Thoracic aorta (tissue), 2 donors: ENCODE results near the gene TCEAL3. TPM values are rescaled to one million over a fixed set of nuclear protein-coding genes. Genes with fewer than 3 reads are reported as not detected.
A peak's percentile ranks its signal among the peaks of the same experiment; 100 is the strongest.

Experiments used
- ATAC-seq: fragments of 150-250 bp; one replicate; pipeline ENCODE4 v1.8.0; 2017; ENCODE audit warnings: low read depth; ENCODE audit not compliant: insufficient number of reproducible peaks, low FRiP score
- DNase-seq: peaks from one replicate; pipeline ENCODE4 v3.0.0-alpha.2; 2020; ENCODE audit warnings: low spot score
- H3K27ac ChIP-seq, 2 donors: fragments of 200-600 bp; sonication (generic); 1 replicate in 1 of 2; 2 replicates in 1 of 2; pipeline ENCODE4 v1.5.1; 2016; ENCODE audit warnings: mild to moderate bottlenecking in 2 of 2, moderate library complexity in 2 of 2
- H3K27me3 ChIP-seq: fragments of 200-600 bp; sonication (generic); replicated peaks from 2 replicates; pipeline ENCODE4 v1.6.0; 2016; ENCODE audit warnings: mild to moderate bottlenecking; ENCODE audit not compliant: insufficient read depth
- H3K36me3 ChIP-seq: fragments of 200-600 bp; sonication (generic); one replicate; pipeline ENCODE4 v1.5.1; 2016
- H3K4me1 ChIP-seq, 2 donors: fragments of 200-600 bp; sonication (generic); 1 replicate in 1 of 2; 2 replicates in 1 of 2; pipeline versions ENCODE4 v1.5.1 to v1.6.0; 2016; ENCODE audit warnings: low read depth in 2 of 2, mild to moderate bottlenecking in 1 of 2; ENCODE audit not compliant: control insufficient read depth in 1 of 2
- H3K4me3 ChIP-seq: fragments of 200-600 bp; sonication (generic); 2 replicates; pipeline ENCODE4 v1.5.1; 2016; ENCODE audit warnings: mild to moderate bottlenecking
- H3K9me3 ChIP-seq: fragments of 200-600 bp; sonication (generic); 2 replicates; pipeline ENCODE4 v1.5.1; 2016
- CTCF ChIP-seq: fragments of 200-600 bp; sonication (generic); IDR thresholded peaks from one replicate; pipeline ENCODE4 v1.5.1; 2019; ENCODE audit warnings: antibody characterized with exemption
- total RNA-seq, 2 donors: library from RNA; depleted of rRNA; stranded (reverse); fragments of >200 nt; gene quantifications; one replicate each; pipeline versions ENCODE4 v1.1.0 to v1.2.3, GENCODE V29; 2016

Gene TCEAL3
- total RNA-seq, 2 donors from 2014 or later: 87.3 to 103 TPM

- H3K36me3 ChIP-seq: no peaks in the 10 kb centered on the region
- no peaks in the 10 kb centered on the region for H3K27me3 ChIP-seq
- no peaks in the 10 kb centered on the region for H3K4me1 ChIP-seq
- DNase-seq (no peak), ATAC-seq (no peak)
- TF ChIP-seq CTCF: no peak
- no peak overlapping the region for H3K27ac ChIP-seq
- H3K4me3 ChIP-seq: no peak overlapping the region
- no peaks in the 10 kb centered on the region for H3K9me3 ChIP-seq
Measured at GRCh38 chrX:103613362-103613890, 5.7 kb downstream of the TCEAL3 start.

- H3K4me1 ChIP-seq: no peaks in the 10 kb centered on the region
- no peaks in the 10 kb centered on the region for H3K36me3 ChIP-seq
- no peaks in the 10 kb centered on the region for H3K27me3 ChIP-seq
- H3K4me3 ChIP-seq: no peak overlapping the region
- H3K27ac ChIP-seq: no peak overlapping the region
- no peak for DNase-seq
- ATAC-seq: no peak
- no peak for TF ChIP-seq CTCF
- H3K9me3 ChIP-seq: no peaks in the 10 kb centered on the region
Measured at GRCh38 chrX:103614999-103615398, 7.2 kb downstream of the TCEAL3 start.

- no peak for TF ChIP-seq CTCF
- H3K36me3 ChIP-seq: no peaks in the 10 kb centered on the region
- H3K4me3 ChIP-seq: no peak overlapping the region
Measured at GRCh38 chrX:103615781-103616371, 8.1 kb downstream of the TCEAL3 start.

GRCh38 chrX:103616676-103617186 is 9.0 kb downstream of the TCEAL3 start:
- Histone ChIP-seq H3K27ac (no peak overlapping the region), H3K27me3 (no peaks in the 10 kb centered on the region), H3K36me3 (no peaks in the 10 kb centered on the region), H3K4me1 (no peaks in the 10 kb centered on the region), H3K4me3 (no peak overlapping the region), H3K9me3 (no peaks in the 10 kb centered on the region)
- no peak for TF ChIP-seq CTCF
- ATAC-seq (no peak), DNase-seq (no peak)

More at GRCh38 chrX:103615781-103616371, 8.1 kb downstream of the TCEAL3 start:
- H3K9me3 ChIP-seq: no peaks in the 10 kb centered on the region
- no peak for DNase-seq
- H3K27me3 ChIP-seq: no peaks in the 10 kb centered on the region
- no peak for ATAC-seq
- H3K27ac ChIP-seq: no peak overlapping the region
- no peaks in the 10 kb centered on the region for H3K4me1 ChIP-seq

- H3K27me3 ChIP-seq: no peaks in the 10 kb centered on the region
- no peak for ATAC-seq
- peak overlapping the region; percentile 11 for H3K4me3 ChIP-seq
- no peak for TF ChIP-seq CTCF
- H3K36me3 ChIP-seq: no peaks in the 10 kb centered on the region
- H3K4me1 ChIP-seq: peaks cover 0 to 11% of the 10 kb centered on the region in 2 donors
- peak overlapping the region; percentile 69 to 78 for H3K27ac ChIP-seq
- H3K9me3 ChIP-seq: no peaks in the 10 kb centered on the region
- DNase-seq: no peak
Measured at GRCh38 chrX:103624111-103624510, 16.3 kb downstream of the TCEAL3 start.
